HepG2 (cell line): ENCODE results near the gene ABCA13. TPM values are rescaled to one million over a fixed set of nuclear protein-coding genes. Genes with fewer than 3 reads are reported as not detected.

Experiments used
- RBM39 ChIP-seq: fragments of 200-400 bp; formaldehyde crosslinking; IDR thresholded peaks from one replicate; pipeline ENCODE4 v1.6.1; 2018; ENCODE audit warnings: antibody characterized with exemption, mild to moderate bottlenecking, low read depth, low read length; ENCODE audit not compliant: poor library complexity, severe bottlenecking
- SP1 ChIP-seq, 2 experiments: fragments of 450-650 bp in 1 of 2; sonication (generic) in 1 of 2; formaldehyde crosslinking in 1 of 2; IDR thresholded peaks; 2 replicates each; pipeline versions ENCODE4 v1.4.0 to v1.6.1; 2016 to 2020; ENCODE audit warnings: missing genetic modification reagents in 1 of 2
- SRSF4 ChIP-seq: fragments of 200-400 bp; formaldehyde crosslinking; IDR thresholded peaks from one replicate; pipeline ENCODE4 v1.6.1; 2018; ENCODE audit warnings: mild to moderate bottlenecking, low read depth, low read length, moderate library complexity; ENCODE audit not compliant: poor library complexity, severe bottlenecking
- ZNF318 ChIP-seq: sonication (generic); formaldehyde crosslinking; IDR thresholded peaks from 2 replicates; pipeline ENCODE4 v1.4.0; 2020; ENCODE audit warnings: mild to moderate bottlenecking, missing genetic modification reagents
- ZNF343 ChIP-seq: sonication (generic); formaldehyde crosslinking; IDR thresholded peaks from 2 replicates; pipeline ENCODE4 v1.4.0; 2020; ENCODE audit warnings: mild to moderate bottlenecking, missing genetic modification reagents
- polyA plus RNA-seq, 8 experiments: library from polyadenylated mRNA; depleted of rRNA in 3 of 8; stranded (reverse) in 7 of 8; unstranded in 1 of 8; fragments of >200 nt; fragmentation: Illumina TruSeq in 4 of 8; extraction: Trizol in 4 of 8; gene quantifications; 2 replicates each; pipeline versions ENCODE4 v1.2.1 to v1.2.3, GENCODE V29; 2011 to 2016; ENCODE audit warnings: low read depth in 4 of 8, missing spikeins in 1 of 8, mixed read lengths in 1 of 8; ENCODE audit not compliant: insufficient read depth in 1 of 8
- total RNA-seq, 5 experiments: library from RNA; depleted of rRNA; stranded (reverse); fragments of >200 nt; fragmentation: Illumina TruSeq; extraction: Trizol; gene quantifications; 2 replicates each; pipeline ENCODE4 v1.2.3, GENCODE V29; 2016; ENCODE audit warnings: low read depth in 1 of 5

ABCA13 gene
- total and polyA plus RNA-seq, 2 of the 13 experiments (the other 11 are each of a cell fraction or from before 2014, with no cell fraction given), result 0.03 TPM; not detected in 1

DNA sequence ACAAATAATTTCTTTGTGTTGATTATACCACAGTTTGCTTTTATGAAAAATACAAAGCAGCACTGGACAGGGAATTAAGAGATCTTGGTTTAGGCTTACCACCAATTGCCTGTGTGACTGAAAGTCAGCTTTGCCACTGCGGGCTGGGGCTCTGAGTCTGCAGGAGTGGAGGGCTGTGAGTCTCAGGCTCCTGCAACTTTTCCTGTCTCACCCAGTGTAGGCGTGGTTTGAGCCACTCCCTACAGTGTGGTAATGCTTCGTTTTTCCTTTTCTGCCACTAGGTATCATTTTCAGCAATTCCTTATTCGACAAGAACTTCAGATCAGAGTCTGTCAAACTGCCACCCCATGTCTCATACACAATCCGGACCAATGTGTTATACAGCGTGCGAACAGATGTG is 180.6 kb downstream of the ABCA13 start (continued):
- TF ChIP-seq RBM39, result no peak
- no peak for TF ChIP-seq SRSF4
- TF ChIP-seq SP1 (IDR thresholded peaks at IDR 0.05), result no peak
- no peak for TF ChIP-seq SP1 (CRISPR knock-in tag; IDR thresholded peaks at IDR 0.05)
- no peak for TF ChIP-seq ZNF318 (CRISPR knock-in tag)
- TF ChIP-seq ZNF343 (CRISPR knock-in tag), result no peak
